HepG2 (cell line): ENCODE measurements around the gene LENG1. TPM values are rescaled to one million over a fixed set of nuclear protein-coding genes. Genes with fewer than 3 reads are reported as not detected.

Experiments
- GABPB1 ChIP-seq: IDR thresholded peaks from 2 replicates; pipeline ENCODE4 v1.6.1; 2016; ENCODE audit warnings: mild to moderate bottlenecking, missing genetic modification reagents, moderate library complexity, missing compliant biosample characterization
- KAT7 ChIP-seq: IDR thresholded peaks from 2 replicates; pipeline ENCODE4 v1.6.1; 2018; ENCODE audit warnings: borderline replicate concordance, missing compliant biosample characterization
- KLF16 ChIP-seq, 2 experiments: sonication (generic) in 1 of 2; formaldehyde crosslinking in 1 of 2; IDR thresholded peaks; 2 replicates each; pipeline versions ENCODE4 v1.6.1 to v1.8.0; 2016 to 2023; ENCODE audit warnings: missing genetic modification reagents in 2 of 2, missing compliant biosample characterization in 1 of 2
- KMT2B ChIP-seq: IDR thresholded peaks from 2 replicates; pipeline ENCODE4 v1.6.1; 2016; ENCODE audit warnings: missing genetic modification reagents, missing compliant biosample characterization
- MATR3 ChIP-seq: sonication (generic); formaldehyde crosslinking; IDR thresholded peaks from 2 replicates; pipeline ENCODE4 v1.4.0; 2020; ENCODE audit warnings: missing genetic modification reagents
- MYC ChIP-seq: sonication (generic); formaldehyde crosslinking; IDR thresholded peaks from 2 replicates; pipeline ENCODE4 v1.9.0; 2021; ENCODE audit warnings: missing genetic modification reagents, borderline replicate concordance
- NFRKB ChIP-seq: fragments of 450-650 bp; IDR thresholded peaks from 2 replicates; pipeline ENCODE4 v1.6.1; 2017
- PBX2 ChIP-seq: IDR thresholded peaks from 2 replicates; pipeline ENCODE4 v1.6.1; 2016; ENCODE audit warnings: control low read depth
- TEAD3 ChIP-seq: optimal IDR thresholded peaks from 2 replicates; pipeline ENCODE3; 2016; ENCODE audit warnings: borderline replicate concordance
- YY1 ChIP-seq: IDR thresholded peaks from 2 replicates; pipeline ENCODE4 v1.6.1; 2011; ENCODE audit warnings: low read length, low read depth, moderate library complexity, mild to moderate bottlenecking; ENCODE audit not compliant: insufficient read depth, insufficient replicate concordance
- ZBTB34 ChIP-seq: sonication (generic); formaldehyde crosslinking; IDR thresholded peaks from 2 replicates; pipeline ENCODE4 v1.8.0; 2022; ENCODE audit warnings: mild to moderate bottlenecking, missing genetic modification reagents
- ZC3H4 ChIP-seq: sonication (generic); formaldehyde crosslinking; IDR thresholded peaks from 2 replicates; pipeline ENCODE4 v1.4.0; 2020; ENCODE audit warnings: missing genetic modification reagents, borderline replicate concordance
- ZFP36L1 ChIP-seq: sonication (generic); formaldehyde crosslinking; IDR thresholded peaks from 2 replicates; pipeline ENCODE4 v1.8.0; 2022; ENCODE audit warnings: mild to moderate bottlenecking, missing genetic modification reagents, moderate library complexity
- ZKSCAN5 ChIP-seq: sonication (generic); formaldehyde crosslinking; IDR thresholded peaks from 2 replicates; pipeline ENCODE4 v1.5.1; 2020; ENCODE audit warnings: mild to moderate bottlenecking, missing genetic modification reagents
- ZNF230 ChIP-seq: sonication (generic); formaldehyde crosslinking; IDR thresholded peaks from 2 replicates; pipeline ENCODE4 v1.4.0; 2020; ENCODE audit warnings: mild to moderate bottlenecking, missing genetic modification reagents
- ZNF253 ChIP-seq: sonication (generic); formaldehyde crosslinking; IDR thresholded peaks from 2 replicates; pipeline ENCODE4 v1.8.0; 2022; ENCODE audit warnings: mild to moderate bottlenecking, missing genetic modification reagents, borderline replicate concordance
- ZNF296 ChIP-seq: sonication (generic); formaldehyde crosslinking; conservative IDR thresholded peaks from 2 replicates; pipeline ENCODE4 v1.5.0; 2020; ENCODE audit warnings: mild to moderate bottlenecking, missing genetic modification reagents
- ZNF326 ChIP-seq: sonication (generic); formaldehyde crosslinking; IDR thresholded peaks from 2 replicates; pipeline ENCODE4 v1.4.0; 2020; ENCODE audit warnings: missing genetic modification reagents, borderline replicate concordance
- ZNF468 ChIP-seq: sonication (generic); formaldehyde crosslinking; IDR thresholded peaks from 2 replicates; pipeline ENCODE4 v1.8.0; 2022; ENCODE audit warnings: mild to moderate bottlenecking, moderate library complexity, missing genetic modification reagents
- ZNF512 ChIP-seq: sonication (generic); formaldehyde crosslinking; IDR thresholded peaks from 2 replicates; pipeline ENCODE4 v1.4.0; 2020; ENCODE audit warnings: mild to moderate bottlenecking, missing genetic modification reagents
- ZNF562 ChIP-seq: sonication (generic); formaldehyde crosslinking; IDR thresholded peaks from 2 replicates; pipeline ENCODE4 v1.8.0; 2022; ENCODE audit warnings: missing genetic modification reagents, borderline replicate concordance
- ZNF577 ChIP-seq: sonication (generic); formaldehyde crosslinking; IDR thresholded peaks from 2 replicates; pipeline ENCODE4 v1.4.0; 2020; ENCODE audit warnings: mild to moderate bottlenecking, low read depth, missing genetic modification reagents, borderline replicate concordance
- ZNF737 ChIP-seq: sonication (generic); formaldehyde crosslinking; IDR thresholded peaks from 2 replicates; pipeline ENCODE4 v1.5.0; 2020; ENCODE audit warnings: missing genetic modification reagents, mild to moderate bottlenecking, borderline replicate concordance
- ZNF747 ChIP-seq: sonication (generic); formaldehyde crosslinking; IDR thresholded peaks from 2 replicates; pipeline ENCODE4 v1.8.1; 2023; ENCODE audit warnings: missing genetic modification reagents, mild to moderate bottlenecking, borderline replicate concordance
- ZNF768 ChIP-seq: sonication (generic); formaldehyde crosslinking; IDR thresholded peaks from 2 replicates; pipeline ENCODE4 v1.4.0; 2020; ENCODE audit warnings: missing genetic modification reagents
- ZNF776 ChIP-seq: sonication (generic); formaldehyde crosslinking; IDR thresholded peaks from 2 replicates; pipeline ENCODE4 v1.4.0; 2020; ENCODE audit warnings: mild to moderate bottlenecking, missing genetic modification reagents
- polyA plus RNA-seq, 8 experiments: library from polyadenylated mRNA; depleted of rRNA in 3 of 8; stranded (reverse) in 7 of 8; unstranded in 1 of 8; fragments of >200 nt; fragmentation: Illumina TruSeq in 4 of 8; extraction: Trizol in 4 of 8; gene quantifications; 2 replicates each; pipeline versions ENCODE4 v1.2.1 to v1.2.3, GENCODE V29; 2011 to 2016; ENCODE audit warnings: low read depth in 4 of 8, missing spikeins in 1 of 8, mixed read lengths in 1 of 8; ENCODE audit not compliant: insufficient read depth in 1 of 8
- total RNA-seq, 5 experiments: library from RNA; depleted of rRNA; stranded (reverse); fragments of >200 nt; fragmentation: Illumina TruSeq; extraction: Trizol; gene quantifications; 2 replicates each; pipeline ENCODE4 v1.2.3, GENCODE V29; 2016; ENCODE audit warnings: low read depth in 1 of 5

The LENG1 gene
- total and polyA plus RNA-seq, 2 of the 13 experiments (the other 11 are each of a cell fraction or from before 2014, with no cell fraction given): 1.8 to 3.8 TPM

GRCh38 chr19:54191011-54191810, 31.7 kb upstream of the LENG1 start, which contains the start of gene TSEN34 (continued):
- TF ChIP-seq ZBTB34: peak; percentile 60
- TF ChIP-seq ZC3H4 (CRISPR knock-in tag): no peak
- TF ChIP-seq ZNF562 (CRISPR knock-in tag): no peak
- TF ChIP-seq ZNF776 (CRISPR knock-in tag): peak; percentile 57; the same call in 1 of the 2 replicates
- no peak for TF ChIP-seq KMT2B (CRISPR knock-in tag)
- TF ChIP-seq ZNF577 (CRISPR knock-in tag): no peak
- no peak; the same call in 1 of the 2 replicates for TF ChIP-seq KAT7 (CRISPR knock-in tag)
- TF ChIP-seq ZNF253 (CRISPR knock-in tag): 0 out of 2 replicates have a peak, but pooled peaks have one; percentile 42
- peak; percentile 49; the same call in 1 of the 2 replicates for TF ChIP-seq GABPB1
- TF ChIP-seq TEAD3 (CRISPR knock-in tag): no peak
- TF ChIP-seq KLF16 (CRISPR knock-in tag; IDR thresholded peaks at IDR 0.05): peak in 1 of 2 experiments; percentile 1; a peak in 1 of 4 replicates
- TF ChIP-seq ZNF747 (CRISPR knock-in tag): no peak
- 0 out of 2 replicates have a peak, but pooled peaks have one; percentile 33 for TF ChIP-seq ZFP36L1
- TF ChIP-seq ZNF326 (CRISPR knock-in tag): no peak
- TF ChIP-seq MYC (CRISPR knock-in tag): peak; percentile 65
- no peak for TF ChIP-seq MATR3
- TF ChIP-seq ZNF230 (CRISPR knock-in tag): peak; percentile 26; the same call in 1 of the 2 replicates
- 0 out of 2 replicates have a peak, but pooled peaks have one; percentile 65 for TF ChIP-seq ZNF468 (CRISPR knock-in tag)
- TF ChIP-seq ZNF512 (CRISPR knock-in tag): no peak
- no peak for TF ChIP-seq ZKSCAN5 (CRISPR knock-in tag)
- TF ChIP-seq NFRKB: no peak
- TF ChIP-seq ZNF768 (CRISPR knock-in tag): 0 out of 2 replicates have a peak, but pooled peaks have one; percentile 25
- TF ChIP-seq PBX2: no peak
- peak; percentile 34 for TF ChIP-seq YY1
- TF ChIP-seq ZNF296 (CRISPR knock-in tag): peak; percentile 61; the same call in 1 of the 2 replicates
- no peak for TF ChIP-seq ZNF737
